CD14-positive monocyte (primary cell): ENCODE measurements around the gene SMYD3. TPM values are rescaled to one million over a fixed set of nuclear protein-coding genes. Genes with fewer than 3 reads are reported as not detected.

ENCODE experiments used
- DNase-seq, 3 donors: peaks; one replicate each; pipeline ENCODE4 v3.0.0-alpha.2; 2011 to 2022
- H2AFZ ChIP-seq: 2 replicates; pipeline ENCODE4 v1.6.0; 2012; ENCODE audit warnings: mild to moderate bottlenecking, low read depth, low read length, inconsistent platforms; ENCODE audit not compliant: insufficient read depth, poor library complexity, severe bottlenecking
- H3K27ac ChIP-seq, 2 donors: 1 replicate in 1 of 2; 2 replicates in 1 of 2; pipeline ENCODE4 v1.5.1; 2012 to 2013; ENCODE audit warnings: low read length in 2 of 2, control low read depth in 1 of 2, inconsistent platforms in 1 of 2, low read depth in 1 of 2, mild to moderate bottlenecking in 1 of 2
- H3K27me3 ChIP-seq, 2 donors: one replicate each; pipeline versions ENCODE4 v1.6.0 to v1.6.1; 2011 to 2013; ENCODE audit warnings: low read length in 2 of 2; ENCODE audit not compliant: control insufficient read depth in 2 of 2, insufficient read depth in 2 of 2
- H3K36me3 ChIP-seq, 2 donors: replicated peaks in 1 of 2; 1 replicate in 1 of 2; 2 replicates in 1 of 2; pipeline versions ENCODE4 v1.5.1 to v1.6.1; 2012 to 2013; ENCODE audit warnings: low read length in 2 of 2, control low read depth in 1 of 2, inconsistent platforms in 1 of 2, mild to moderate bottlenecking in 1 of 2; ENCODE audit not compliant: insufficient read depth in 2 of 2, control insufficient read depth in 1 of 2
- H3K4me1 ChIP-seq, 2 donors: 1 replicate in 1 of 2; 2 replicates in 1 of 2; pipeline versions ENCODE4 v1.5.1 to v1.6.1; 2012 to 2013; ENCODE audit warnings: low read length in 2 of 2, control low read depth in 1 of 2, inconsistent platforms in 1 of 2, mild to moderate bottlenecking in 1 of 2, moderate library complexity in 1 of 2; ENCODE audit not compliant: insufficient read depth in 2 of 2, control insufficient read depth in 1 of 2
- H3K4me2 ChIP-seq: replicated peaks from 2 replicates; pipeline ENCODE3; 2012; ENCODE audit warnings: low read length, moderate library complexity, mild to moderate bottlenecking; ENCODE audit not compliant: poor library complexity, severe bottlenecking; ENCODE audit errors: extremely low read depth
- H3K4me3 ChIP-seq, 3 experiments: fragments of 200-600 bp in 1 of 3; sonication (generic) in 1 of 3; replicated peaks in 1 of 3; 1 replicate in 2 of 3; 2 replicates in 1 of 3; pipeline ENCODE4 v1.5.1; 2011 to 2013; ENCODE audit warnings: low read length in 3 of 3, mild to moderate bottlenecking in 3 of 3, control low read depth in 2 of 3, low read depth in 2 of 3, inconsistent platforms in 1 of 3, moderate library complexity in 1 of 3
- H3K79me2 ChIP-seq: 2 replicates; pipeline ENCODE4 v1.6.0; 2012; ENCODE audit warnings: mild to moderate bottlenecking, control low read depth, inconsistent platforms, low read length, moderate library complexity; ENCODE audit not compliant: insufficient read depth
- H3K9ac ChIP-seq: 2 replicates; pipeline ENCODE4 v1.6.0; 2017; ENCODE audit warnings: low read length, mild to moderate bottlenecking; ENCODE audit not compliant: insufficient read depth, poor library complexity, severe bottlenecking
- H3K9me3 ChIP-seq, 2 donors: replicated peaks in 1 of 2; 1 replicate in 1 of 2; 2 replicates in 1 of 2; pipeline versions ENCODE4 v1.5.1 to v1.6.1; 2012 to 2013; ENCODE audit warnings: low read length in 2 of 2, control low read depth in 1 of 2; ENCODE audit not compliant: control insufficient read depth in 1 of 2, insufficient read depth in 1 of 2
- H4K20me1 ChIP-seq: 2 replicates; pipeline ENCODE4 v1.6.0; 2012; ENCODE audit warnings: mild to moderate bottlenecking, low read length, control low read depth, moderate library complexity; ENCODE audit not compliant: insufficient read depth
- H3K27ac Mint-ChIP-seq, 7 donors: one replicate each; pipeline ENCODE4 v1.8.0; 2020; ENCODE audit warnings: mild to moderate bottlenecking in 7 of 7, mixed read lengths in 7 of 7, moderate library complexity in 6 of 7, inconsistent platforms in 2 of 7
- H3K27me3 Mint-ChIP-seq, 3 donors: one replicate each; pipeline ENCODE4 v1.8.0; 2021 to 2022; ENCODE audit warnings: low read depth in 3 of 3, mild to moderate bottlenecking in 3 of 3, mixed read lengths in 3 of 3, moderate library complexity in 3 of 3, inconsistent platforms in 1 of 3
- H3K36me3 Mint-ChIP-seq, 2 donors: one replicate each; pipeline ENCODE4 v1.8.0; 2020; ENCODE audit warnings: mixed read lengths in 2 of 2, inconsistent platforms in 1 of 2, mild to moderate bottlenecking in 1 of 2
- H3K4me1 Mint-ChIP-seq: one replicate; pipeline ENCODE4 v1.8.0; 2020; ENCODE audit warnings: mild to moderate bottlenecking, mixed read lengths
- H3K4me3 Mint-ChIP-seq, 2 donors: one replicate each; pipeline ENCODE4 v1.8.0; 2020; ENCODE audit warnings: mild to moderate bottlenecking in 2 of 2, mixed read lengths in 2 of 2, moderate library complexity in 1 of 2
- H3K9me3 Mint-ChIP-seq, 7 donors: one replicate each; pipeline ENCODE4 v1.8.0; 2020 to 2022; ENCODE audit warnings: mixed read lengths in 7 of 7, mild to moderate bottlenecking in 6 of 7, moderate library complexity in 6 of 7, inconsistent platforms in 2 of 7
- WGBS: methylation state at CpG from one replicate; pipeline ENCODE4 v1.1.5; 2013; ENCODE audit warnings: missing lambda C conversion rate; ENCODE audit not compliant: insufficient coverage; 5-methylcytosine and 5-hydroxymethylcytosine counted together
- intact Hi-C, 2 donors: fragments of 100-400 bp; cut with micrococcal nuclease; formaldehyde crosslinking; loops; one replicate each; pipeline versions ENCODE4 v1.15.0 to v1.15.1; 2023
- polyA plus RNA-seq, 3 donors: library from polyadenylated mRNA; depleted of rRNA in 1 of 3; unstranded in 2 of 3; stranded (reverse) in 1 of 3; fragments of 300-500 nt in 2 of 3; fragments of >200 nt in 1 of 3; fragmentation: Illumina TruSeq in 2 of 3; gene quantifications; 1 replicate in 2 of 3; 2 replicates in 1 of 3; pipeline ENCODE4 v1.2.3, GENCODE V29; 2012 to 2021
- TF ChIP-seq, protein P1 (sequence below): fragments of 200-600 bp; IDR thresholded peaks from one replicate; pipeline ENCODE4 v1.8.0; 2022; ENCODE audit warnings: antibody characterized with exemption, mild to moderate bottlenecking

Gene SMYD3
- polyA plus RNA-seq, 3 donors, result 2.7 to 8.4 (median 4.0) TPM

DNA sequence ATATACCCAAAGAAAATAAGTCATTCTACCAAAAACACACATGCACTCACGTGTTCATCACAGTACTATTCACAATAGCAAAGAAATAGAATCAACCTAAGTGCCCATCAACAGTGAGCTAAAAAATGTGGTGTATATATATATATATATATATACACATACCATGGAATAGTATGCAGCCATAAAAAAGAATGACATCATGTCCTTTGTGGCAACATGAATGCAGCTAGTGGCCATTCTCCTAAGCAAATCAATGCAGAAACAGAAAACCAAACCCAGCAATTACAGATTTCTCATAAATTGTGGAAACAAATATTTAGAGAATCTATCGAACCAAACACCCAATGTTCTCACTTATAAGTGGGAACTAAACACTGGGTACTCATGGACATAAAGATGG, 585.7 kb downstream of the SMYD3 start:
- intact Hi-C loops, result no loop called here
- H3K9me3 Mint-ChIP-seq, result peaks cover 0 to 2% (median 0%) of the 10 kb centered on the region in 7 donors
- DNase-seq, result no peak
- H3K9ac ChIP-seq, result no peak overlapping the region
- WGBS, result no CpG with 5 or more reads among the region's 2 CpGs
- H3K4me3 Mint-ChIP-seq, result no peak overlapping the region
- no peaks in the 10 kb centered on the region for H3K4me1 Mint-ChIP-seq
- no peaks in the 10 kb centered on the region for H3K27me3 ChIP-seq
- H4K20me1 ChIP-seq, result no peaks in the 10 kb centered on the region
- H3K36me3 ChIP-seq, result no peaks in the 10 kb centered on the region
- no peak overlapping the region for H3K27ac ChIP-seq
- no peaks in the 10 kb centered on the region for H3K4me1 ChIP-seq
- no peak overlapping the region for H3K4me2 ChIP-seq
- no peaks in the 10 kb centered on the region for H3K79me2 ChIP-seq
- H2AFZ ChIP-seq, result no peak overlapping the region
- no peak overlapping the region for H3K4me3 ChIP-seq
- no peaks in the 10 kb centered on the region for H3K27me3 Mint-ChIP-seq
- no peak overlapping the region for H3K27ac Mint-ChIP-seq
- H3K36me3 Mint-ChIP-seq, result peaks cover 0 to 2% of the 10 kb centered on the region in 2 donors
- no peaks in the 10 kb centered on the region for H3K9me3 ChIP-seq
- TF ChIP-seq, protein P1, sequence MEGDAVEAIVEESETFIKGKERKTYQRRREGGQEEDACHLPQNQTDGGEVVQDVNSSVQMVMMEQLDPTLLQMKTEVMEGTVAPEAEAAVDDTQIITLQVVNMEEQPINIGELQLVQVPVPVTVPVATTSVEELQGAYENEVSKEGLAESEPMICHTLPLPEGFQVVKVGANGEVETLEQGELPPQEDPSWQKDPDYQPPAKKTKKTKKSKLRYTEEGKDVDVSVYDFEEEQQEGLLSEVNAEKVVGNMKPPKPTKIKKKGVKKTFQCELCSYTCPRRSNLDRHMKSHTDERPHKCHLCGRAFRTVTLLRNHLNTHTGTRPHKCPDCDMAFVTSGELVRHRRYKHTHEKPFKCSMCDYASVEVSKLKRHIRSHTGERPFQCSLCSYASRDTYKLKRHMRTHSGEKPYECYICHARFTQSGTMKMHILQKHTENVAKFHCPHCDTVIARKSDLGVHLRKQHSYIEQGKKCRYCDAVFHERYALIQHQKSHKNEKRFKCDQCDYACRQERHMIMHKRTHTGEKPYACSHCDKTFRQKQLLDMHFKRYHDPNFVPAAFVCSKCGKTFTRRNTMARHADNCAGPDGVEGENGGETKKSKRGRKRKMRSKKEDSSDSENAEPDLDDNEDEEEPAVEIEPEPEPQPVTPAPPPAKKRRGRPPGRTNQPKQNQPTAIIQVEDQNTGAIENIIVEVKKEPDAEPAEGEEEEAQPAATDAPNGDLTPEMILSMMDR, result no peak

DNA sequence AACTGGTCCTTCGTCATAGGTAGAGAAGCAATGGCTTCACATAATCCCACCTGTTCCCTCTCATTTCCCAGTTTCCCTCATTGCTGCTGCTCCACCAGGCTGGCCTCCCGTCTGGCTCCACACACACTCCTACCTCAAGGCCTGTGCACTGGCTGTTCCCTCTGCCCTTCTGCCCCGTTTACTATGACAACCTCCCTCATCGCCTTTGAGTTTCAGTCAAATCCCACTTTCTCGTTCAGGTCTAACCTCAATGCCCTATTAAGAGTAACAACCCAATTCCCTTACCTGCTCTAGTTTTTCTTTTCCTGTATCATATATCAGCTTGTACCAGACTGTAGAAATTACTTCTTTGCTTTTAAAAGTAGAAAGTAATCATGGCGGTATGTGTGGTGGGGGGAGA, 589.7 kb downstream of the SMYD3 start:
- intact Hi-C loops, result no loop called here
- H3K27ac Mint-ChIP-seq, result no peak overlapping the region

More for the DNA sequence above, 589.7 kb downstream of the SMYD3 start:
- WGBS, result 82% methylated on average over 5 of the region's 6 CpGs
- Histone ChIP-seq H2AFZ (no peak overlapping the region), H3K27me3 (no peaks in the 10 kb centered on the region), H3K9me3 (no peaks in the 10 kb centered on the region), H3K9ac (no peak overlapping the region), H3K4me1 (no peaks in the 10 kb centered on the region), H3K4me2 (no peak overlapping the region), H3K4me3 (no peak overlapping the region), H3K79me2 (no peaks in the 10 kb centered on the region), H3K36me3 (no peaks in the 10 kb centered on the region), H4K20me1 (no peaks in the 10 kb centered on the region), H3K27ac (no peak overlapping the region)
- peaks cover 0 to 5% (median 2%) of the 10 kb centered on the region in 7 donors for H3K9me3 Mint-ChIP-seq
- H3K4me3 Mint-ChIP-seq, result no peak overlapping the region
- DNase-seq, result no peak
- TF ChIP-seq, protein P1, result no peak
- H3K4me1 Mint-ChIP-seq, result no peaks in the 10 kb centered on the region
- peaks cover 2 to 6% of the 10 kb centered on the region in 2 donors for H3K36me3 Mint-ChIP-seq
- no peaks in the 10 kb centered on the region for H3K27me3 Mint-ChIP-seq
